Measurements from ENCODE around the gene MYOD1. TPM values are rescaled to one million over a fixed set of nuclear protein-coding genes. Genes with fewer than 3 reads are reported as not detected.

The MYOD1 gene
- total RNA-seq, 2 donors from 2014 or later, result not detected

DNA sequence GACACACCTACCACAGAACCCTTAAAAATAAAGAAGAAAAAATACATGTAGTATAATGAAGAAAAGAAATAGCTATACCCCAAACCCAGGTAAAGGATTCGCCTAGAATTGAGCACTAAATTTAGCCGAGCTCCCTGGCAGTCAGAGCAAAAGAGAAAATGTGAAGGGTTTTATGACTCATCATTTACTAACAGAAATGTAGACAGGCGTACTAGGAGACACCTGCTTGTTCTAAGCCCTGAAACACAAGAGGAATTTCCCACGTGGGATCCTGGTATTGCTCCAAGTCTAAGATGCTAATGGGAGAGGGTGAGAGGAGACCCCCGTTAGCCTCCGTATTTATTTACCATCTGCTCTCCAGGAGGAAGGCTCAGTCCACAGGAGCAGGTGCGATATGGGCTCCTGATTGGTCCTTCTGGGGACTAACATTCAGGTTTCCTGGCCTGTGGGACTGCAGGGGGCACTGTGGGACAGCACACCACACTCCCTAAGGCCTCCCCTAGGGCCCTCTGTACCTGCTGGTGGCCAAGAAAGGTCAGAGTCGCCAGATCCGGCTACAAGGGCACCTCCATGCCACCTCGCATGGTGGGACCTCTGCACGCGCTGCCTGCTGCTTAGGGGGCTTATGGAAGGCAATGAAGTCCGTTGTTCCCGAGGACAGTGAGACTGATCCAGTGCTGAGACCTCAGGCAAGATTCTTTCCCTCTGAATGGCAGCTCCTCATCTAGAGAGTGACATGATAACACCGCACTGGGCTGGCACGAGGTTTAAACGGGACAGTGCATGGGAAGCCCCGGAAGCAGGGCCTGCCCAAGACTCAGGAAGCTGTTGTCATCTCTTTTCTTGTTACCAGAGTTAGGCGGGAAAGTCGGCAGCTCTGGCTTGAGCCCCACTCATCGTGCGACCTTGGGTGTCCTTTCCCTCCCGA, 41.0 kb downstream of the MYOD1 start:
- Histone ChIP-seq H3K4me1 (no peaks in the 10 kb centered on the region), H3K27ac (no peak overlapping the region), H3K27me3 (no peaks in the 10 kb centered on the region), H3K9me3 (no peaks in the 10 kb centered on the region), H3K4me3 (no peak overlapping the region), H3K36me3 (replicated peaks in 1 of 2; ENCODE audit: insufficient read depth in 1 of 2, low read depth in 2 of 2) (no peaks in the 10 kb centered on the region)
- DNase-seq (peak; percentile 47 to 74 (median 60)), ATAC-seq (peak; percentile 55)
- TF ChIP-seq, protein P1, sequence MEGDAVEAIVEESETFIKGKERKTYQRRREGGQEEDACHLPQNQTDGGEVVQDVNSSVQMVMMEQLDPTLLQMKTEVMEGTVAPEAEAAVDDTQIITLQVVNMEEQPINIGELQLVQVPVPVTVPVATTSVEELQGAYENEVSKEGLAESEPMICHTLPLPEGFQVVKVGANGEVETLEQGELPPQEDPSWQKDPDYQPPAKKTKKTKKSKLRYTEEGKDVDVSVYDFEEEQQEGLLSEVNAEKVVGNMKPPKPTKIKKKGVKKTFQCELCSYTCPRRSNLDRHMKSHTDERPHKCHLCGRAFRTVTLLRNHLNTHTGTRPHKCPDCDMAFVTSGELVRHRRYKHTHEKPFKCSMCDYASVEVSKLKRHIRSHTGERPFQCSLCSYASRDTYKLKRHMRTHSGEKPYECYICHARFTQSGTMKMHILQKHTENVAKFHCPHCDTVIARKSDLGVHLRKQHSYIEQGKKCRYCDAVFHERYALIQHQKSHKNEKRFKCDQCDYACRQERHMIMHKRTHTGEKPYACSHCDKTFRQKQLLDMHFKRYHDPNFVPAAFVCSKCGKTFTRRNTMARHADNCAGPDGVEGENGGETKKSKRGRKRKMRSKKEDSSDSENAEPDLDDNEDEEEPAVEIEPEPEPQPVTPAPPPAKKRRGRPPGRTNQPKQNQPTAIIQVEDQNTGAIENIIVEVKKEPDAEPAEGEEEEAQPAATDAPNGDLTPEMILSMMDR (IDR thresholded peaks at IDR 0.05), result peak in 6 of 7 experiments; percentile 19 to 73 (median 57)
- no peak for TF ChIP-seq POLR2A (IDR thresholded peaks at IDR 0.05)
- intact Hi-C loops (cut with DNase I), result loop anchor here (10.0 kb wide), 1 partner anchor 214 kb away; no protein-coding TSS in a partner anchor
- WGBS, 2 donors, result 46 to 59% methylated on average over 21 to 23 of the region's 23 CpGs

DNA sequence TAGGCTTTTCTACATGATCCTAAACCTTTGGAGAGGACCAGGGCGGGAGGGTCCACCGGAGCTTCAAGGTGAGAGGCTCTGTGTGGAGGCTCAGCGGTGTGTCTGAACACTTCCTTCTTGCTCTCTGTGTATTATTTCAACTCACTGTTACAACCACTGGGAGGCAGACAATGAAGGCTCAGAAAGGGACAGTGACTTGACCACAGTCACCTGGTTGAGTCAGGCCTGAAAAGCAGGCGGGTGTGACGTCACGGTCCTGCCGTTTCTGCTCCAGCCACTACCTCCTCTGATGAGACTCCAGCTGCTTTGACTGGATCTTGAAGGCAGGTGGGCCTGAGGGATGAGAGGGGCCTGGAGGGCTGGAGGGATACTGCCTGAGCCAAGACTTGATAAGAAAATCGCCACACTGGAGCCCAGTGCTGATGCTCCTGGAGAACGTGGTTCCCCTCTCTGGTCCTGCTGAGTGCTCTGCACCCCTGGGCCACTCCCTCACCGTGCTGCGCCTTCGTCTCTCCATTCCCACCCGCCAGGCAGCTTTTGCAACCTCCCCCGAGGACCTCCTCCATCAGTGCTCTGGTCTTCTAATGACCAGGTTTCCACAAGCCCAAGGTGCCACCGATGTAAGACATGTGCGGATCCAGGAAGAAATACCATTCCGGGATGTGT, 43.1 kb downstream of the MYOD1 start:
- Histone ChIP-seq H3K36me3 (replicated peaks in 1 of 2; ENCODE audit: insufficient read depth in 1 of 2, low read depth in 2 of 2) (no peaks in the 10 kb centered on the region), H3K27me3 (no peaks in the 10 kb centered on the region), H3K9me3 (no peaks in the 10 kb centered on the region), H3K4me1 (no peaks in the 10 kb centered on the region), H3K4me3 (no peak overlapping the region), H3K27ac (no peak overlapping the region)
- ATAC-seq, result no peak
- 77 to 80% methylated on average over 13 to 17 of the region's 17 CpGs for WGBS, 2 donors
- TF ChIP-seq, protein P1 (IDR thresholded peaks at IDR 0.05), result no peak
- TF ChIP-seq POLR2A (IDR thresholded peaks at IDR 0.05), result no peak
- no peak for DNase-seq
- intact Hi-C loops (cut with DNase I), result loop anchor here (10.0 kb wide), 1 partner anchor 212 kb away; no protein-coding TSS in a partner anchor

DNA sequence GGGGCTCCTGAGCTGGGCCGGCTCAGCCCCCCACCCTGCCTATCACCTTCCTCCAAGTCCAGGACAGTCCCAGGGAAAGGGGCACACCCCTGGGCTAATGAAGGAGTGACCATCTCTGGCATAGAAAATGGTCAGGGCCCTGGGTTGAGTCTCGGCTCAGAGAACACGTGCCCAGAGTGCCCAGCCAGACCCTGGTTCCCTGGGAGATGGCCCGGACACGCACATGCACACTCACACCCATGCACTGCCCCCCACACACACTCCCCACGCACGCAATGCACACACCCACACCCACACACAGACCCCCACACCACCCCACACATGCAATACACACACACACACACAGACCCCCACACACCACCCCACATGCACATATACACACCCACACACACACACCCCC, 43.9 kb downstream of the MYOD1 start:
- Histone ChIP-seq H3K27ac (no peak overlapping the region), H3K4me1 (no peaks in the 10 kb centered on the region), H3K9me3 (no peaks in the 10 kb centered on the region), H3K27me3 (no peaks in the 10 kb centered on the region), H3K36me3 (replicated peaks in 1 of 2; ENCODE audit: insufficient read depth in 1 of 2, low read depth in 2 of 2) (no peaks in the 10 kb centered on the region), H3K4me3 (no peak overlapping the region)
- intact Hi-C loops (cut with DNase I), result loop anchor here (10.0 kb wide), 1 partner anchor 212 kb away; no protein-coding TSS in a partner anchor
- ATAC-seq (no peak), DNase-seq (no peak)
- 64 to 85% methylated on average over 6 of the region's 7 CpGs for WGBS, 2 donors
- no peak for TF ChIP-seq POLR2A (IDR thresholded peaks at IDR 0.05)
- TF ChIP-seq, protein P1 (IDR thresholded peaks at IDR 0.05), result no peak

DNA sequence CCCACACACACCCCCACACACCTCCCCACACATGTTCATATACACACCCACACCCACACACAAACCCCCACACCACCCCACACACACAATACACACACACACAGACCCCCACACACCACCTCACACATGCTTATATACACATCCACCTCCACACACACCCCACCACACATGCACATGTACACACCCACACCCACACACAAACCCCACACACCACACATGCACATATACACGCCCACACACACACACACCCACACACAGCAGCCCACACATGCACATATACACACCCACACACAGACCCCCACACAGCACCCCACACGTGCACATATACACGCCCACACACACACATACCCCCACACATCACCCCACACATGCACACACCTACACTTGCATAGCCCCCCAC, 44.3 kb downstream of the MYOD1 start:
- DNase-seq (no peak), ATAC-seq (no peak)
- Histone ChIP-seq H3K27ac (no peak overlapping the region), H3K4me1 (no peaks in the 10 kb centered on the region), H3K27me3 (no peaks in the 10 kb centered on the region), H3K9me3 (no peaks in the 10 kb centered on the region), H3K36me3 (replicated peaks in 1 of 2; ENCODE audit: insufficient read depth in 1 of 2, low read depth in 2 of 2) (no peaks in the 10 kb centered on the region), H3K4me3 (no peak overlapping the region)
- intact Hi-C loops (cut with DNase I), result loop anchor here (10.0 kb wide), 1 partner anchor 211 kb away; no protein-coding TSS in a partner anchor
- 44 to 47% methylated on average over 3 of the region's 3 CpGs for WGBS, 2 donors
- TF ChIP-seq POLR2A (IDR thresholded peaks at IDR 0.05), result no peak
- TF ChIP-seq, protein P1 (IDR thresholded peaks at IDR 0.05), result no peak
